SK-N-MC (cell line): ENCODE data around the gene CAMK2B.

ENCODE experiments used
- EZH2 ChIP-seq: fragments of 200-600 bp; sonication (generic); IDR thresholded peaks from one replicate; pipeline ENCODE4 v1.6.1; 2017; ENCODE audit warnings: antibody characterized with exemption
- FOXP2 ChIP-seq: optimal IDR thresholded peaks from 2 replicates; pipeline ENCODE3; 2011; ENCODE audit warnings: mild to moderate bottlenecking, moderate library complexity; ENCODE audit not compliant: insufficient read depth; ENCODE audit errors: extremely low read length, control extremely low read depth
- POLR2AphosphoS5 ChIP-seq: IDR thresholded peaks from 2 replicates; pipeline ENCODE4 v1.6.1; 2012; ENCODE audit warnings: mild to moderate bottlenecking, low read depth, low read length, borderline replicate concordance

GRCh38 chr7:44184206-44184872 is 141.1 kb downstream of the CAMK2B start:
- TF ChIP-seq POLR2AphosphoS5 = no peak
- TF ChIP-seq EZH2 = no peak
- TF ChIP-seq FOXP2 = no peak
